ENCODE results near the gene NGFR.
A peak's percentile ranks its signal among the peaks of the same experiment; 100 is the strongest.

Gene NGFR

GRCh38 chr17:49494986-49495841 is at the start of gene NGFR:
NGFR (plus strand) TSS chr17:49495293; CDS start chr17:49495418, 125 bp downstream.
- DNase-seq: peak; percentile 25 to 80

- DNase-seq: no peak
Measured at GRCh38 chr17:49445591-49445990, 49.5 kb upstream of the NGFR start.

GRCh38 chr17:49447628-49448302 is 47.3 kb upstream of the NGFR start:
- no peak for DNase-seq

GRCh38 chr17:49450181-49450580 is 44.9 kb upstream of the NGFR start:
- no peak for DNase-seq

- no peak for DNase-seq
Measured at GRCh38 chr17:49450735-49451134, 44.4 kb upstream of the NGFR start.

GRCh38 chr17:49452201-49452600 is 42.9 kb upstream of the NGFR start:
- no peak for DNase-seq

GRCh38 chr17:49452661-49453060 is 42.4 kb upstream of the NGFR start:
- no peak for DNase-seq

- no peak for DNase-seq
Measured at GRCh38 chr17:49454050-49454449, 41.0 kb upstream of the NGFR start.

- DNase-seq: no peak
Measured at GRCh38 chr17:49455272-49455861, 39.7 kb upstream of the NGFR start.

- no peak for DNase-seq
Measured at GRCh38 chr17:49456183-49456965, 38.7 kb upstream of the NGFR start.

- DNase-seq: no peak
Measured at GRCh38 chr17:49457564-49458535, 37.2 kb upstream of the NGFR start.

GRCh38 chr17:49459401-49459984 is 35.6 kb upstream of the NGFR start:
- no peak for DNase-seq

- no peak for DNase-seq
Measured at GRCh38 chr17:49460401-49460800, 34.7 kb upstream of the NGFR start.

- no peak for DNase-seq
Measured at GRCh38 chr17:49461580-49461979, 33.5 kb upstream of the NGFR start.

- DNase-seq: no peak
Measured at GRCh38 chr17:49464049-49464448, 31.0 kb upstream of the NGFR start.

GRCh38 chr17:49465331-49465903 is 29.7 kb upstream of the NGFR start:
- DNase-seq: no peak

- no peak for DNase-seq
Measured at GRCh38 chr17:49466436-49466835, 28.7 kb upstream of the NGFR start.

- DNase-seq: no peak
Measured at GRCh38 chr17:49467175-49467574, 27.9 kb upstream of the NGFR start.

- no peak for DNase-seq
Measured at GRCh38 chr17:49468811-49469385, 26.2 kb upstream of the NGFR start.
